ENCODE measurements around the gene NDUFV1. TPM values are rescaled to one million over a fixed set of nuclear protein-coding genes. Genes with fewer than 3 reads are reported as not detected.
A peak's percentile ranks its signal among the peaks of the same experiment; 100 is the strongest.
"Not testable (repeated sequence)": the region's sequence is repeated elsewhere in the genome, so short reads cannot be mapped to it uniquely, and the experiment has no call there.

The NDUFV1 gene
- total RNA-seq, 1 donor from 2014 or later: 321 TPM

DNA sequence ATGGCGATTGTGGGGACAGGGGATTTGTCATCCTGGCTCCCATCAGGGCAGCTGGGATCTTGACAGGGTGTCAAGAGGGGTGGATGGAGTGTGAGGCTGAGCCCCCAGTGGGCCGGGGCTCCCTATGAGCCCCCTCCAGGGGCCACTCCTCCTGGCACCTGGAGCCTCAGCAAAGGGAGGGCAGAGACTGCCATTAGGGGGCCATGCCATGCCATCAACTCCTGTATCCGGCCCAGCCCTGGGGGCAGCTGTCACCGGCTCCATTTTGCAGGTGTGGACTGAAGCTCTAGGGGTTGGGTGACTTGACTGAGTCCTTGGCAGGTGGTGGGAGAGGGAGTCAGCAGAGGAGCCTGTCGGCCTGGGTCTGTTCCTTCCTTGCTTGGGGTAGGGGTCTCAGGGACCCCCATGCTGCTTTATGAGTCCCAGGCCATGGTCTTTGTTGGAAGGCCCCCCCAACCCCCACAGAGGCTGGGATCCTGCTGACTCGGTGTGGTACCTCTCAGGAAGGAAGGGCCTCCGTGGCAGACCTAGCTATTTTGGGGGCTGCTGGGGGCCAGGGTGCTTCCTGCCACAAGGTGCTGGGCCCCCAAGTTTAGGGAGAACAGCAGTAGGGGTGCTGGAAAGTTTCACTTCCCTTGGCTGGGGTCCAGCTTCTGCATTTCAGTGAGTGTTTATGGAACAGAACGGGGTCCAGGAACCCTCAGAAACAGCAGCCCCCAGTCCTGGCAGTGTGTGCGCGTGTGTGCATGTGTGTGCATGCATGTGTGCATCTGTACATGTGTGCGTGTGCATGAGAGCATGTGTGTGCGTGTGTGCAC lies 42.3 kb downstream of the NDUFV1 start:
- Mint-ChIP-seq H3K27me3 (no peaks in the 10 kb centered on the region), H3K36me3 (ENCODE audit: low read depth) (no peaks in the 10 kb centered on the region), H3K9me3 (no peaks in the 10 kb centered on the region), H3K27ac (no peak overlapping the region), H3K4me1 (peaks cover 18% of the 10 kb centered on the region), H3K4me3 (no peak overlapping the region)
- DNase-seq: no peak
- intact Hi-C loops (cut with micrococcal nuclease): no loop called here

- H3K27ac Mint-ChIP-seq: peak overlapping the region; percentile 84
- intact Hi-C loops (cut with micrococcal nuclease): no loop called here
- peaks cover 18% of the 10 kb centered on the region for H3K4me1 Mint-ChIP-seq
- DNase-seq: no peak
- H3K9me3 Mint-ChIP-seq: no peaks in the 10 kb centered on the region
- no peaks in the 10 kb centered on the region for H3K36me3 Mint-ChIP-seq (ENCODE audit: low read depth)
- peak overlapping the region; percentile 87 for H3K4me3 Mint-ChIP-seq
- no peaks in the 10 kb centered on the region for H3K27me3 Mint-ChIP-seq
These were observed 43.1 kb downstream of the NDUFV1 start for GRCh38 chr11:67649634-67650510.

DNA sequence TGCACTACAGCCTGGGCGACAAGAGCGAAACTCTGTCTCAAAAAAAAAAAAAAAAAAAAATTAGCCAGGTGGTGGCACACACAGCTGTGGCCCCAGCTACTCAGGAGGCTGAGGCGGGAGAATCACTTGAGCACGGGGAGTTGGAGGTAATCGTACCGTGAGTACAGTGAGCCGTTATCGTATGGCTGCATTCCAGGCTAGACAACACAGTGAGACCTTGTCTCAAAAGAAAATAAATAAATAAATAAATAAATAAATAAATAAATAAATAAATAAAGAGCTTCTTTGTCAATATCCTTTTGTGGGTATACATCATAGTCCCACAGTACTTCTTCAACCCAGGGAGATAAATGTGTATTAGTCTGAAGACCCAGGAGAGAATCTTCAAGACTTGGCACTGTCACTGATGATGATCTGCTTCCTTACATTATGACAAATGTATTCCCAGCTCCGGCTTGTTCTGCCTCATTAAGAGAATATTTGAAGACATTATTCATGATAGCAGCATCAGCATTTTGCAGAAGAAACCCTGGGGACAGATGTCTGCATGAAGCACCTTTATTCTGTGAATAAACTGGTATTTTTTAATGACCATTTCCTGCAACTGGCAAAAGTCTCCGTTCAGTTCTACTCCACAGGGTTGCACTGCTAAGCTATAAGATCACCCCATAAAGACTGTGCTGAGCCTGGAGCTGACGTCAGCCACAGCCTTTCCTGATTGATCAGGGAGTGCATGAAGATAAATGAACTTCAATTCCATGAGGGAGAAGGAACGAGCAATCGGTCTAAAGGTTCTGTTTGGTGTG lies 45.4 kb downstream of the NDUFV1 start:
- H3K9me3 Mint-ChIP-seq: no peaks in the 10 kb centered on the region
- no peak overlapping the region for H3K4me3 Mint-ChIP-seq
- peaks cover 2% of the 10 kb centered on the region for H3K36me3 Mint-ChIP-seq (ENCODE audit: low read depth)
- H3K27me3 Mint-ChIP-seq: no peaks in the 10 kb centered on the region
- H3K4me1 Mint-ChIP-seq: peaks cover 5% of the 10 kb centered on the region
- DNase-seq: no peak
- intact Hi-C loops (cut with micrococcal nuclease): no loop called here
- H3K27ac Mint-ChIP-seq: no peak overlapping the region

DNA sequence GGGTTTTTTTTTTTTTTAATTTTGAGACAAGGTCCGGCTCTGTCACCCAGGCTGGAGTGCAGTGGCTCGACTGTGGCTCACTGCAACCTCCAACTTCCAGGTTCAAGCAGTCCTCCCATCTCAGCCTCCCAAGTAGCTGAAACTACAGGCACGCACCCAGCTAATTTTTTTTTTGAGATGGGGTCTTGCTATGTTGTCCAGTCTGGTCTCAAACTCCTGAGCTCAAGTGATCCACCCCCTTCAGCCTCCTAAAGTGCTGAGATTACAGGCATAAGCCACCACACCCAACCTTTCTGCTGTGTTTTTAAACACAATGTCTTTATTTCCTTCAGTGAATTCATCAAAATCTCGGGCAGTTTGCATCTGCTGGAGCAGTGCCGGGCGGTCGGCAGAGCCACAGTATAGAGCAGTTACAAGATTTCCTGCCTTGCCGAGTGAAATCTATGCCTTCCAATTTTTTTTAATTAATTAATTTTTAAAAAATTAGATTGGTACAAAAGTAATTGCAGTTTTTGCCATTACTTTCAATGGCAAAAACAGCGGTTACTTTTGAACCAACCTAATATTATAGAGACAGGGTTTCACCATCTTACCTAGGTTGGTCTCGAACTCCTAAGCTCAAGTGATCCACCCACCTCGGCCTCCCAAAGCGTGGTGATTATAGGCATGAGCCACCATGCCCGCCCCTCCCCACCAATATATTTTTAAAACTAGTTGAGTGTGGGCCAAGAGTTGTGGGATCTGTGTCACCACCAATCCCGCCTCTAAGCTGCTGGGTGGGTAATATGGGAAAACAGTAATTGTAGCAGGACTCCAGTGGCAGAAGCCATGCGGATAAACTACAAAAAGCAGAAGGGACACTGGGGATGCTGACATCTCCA lies 46.5 kb downstream of the NDUFV1 start:
- no peak overlapping the region for H3K27ac Mint-ChIP-seq
- no peaks in the 10 kb centered on the region for H3K9me3 Mint-ChIP-seq
- H3K4me3 Mint-ChIP-seq: no peak overlapping the region
- H3K4me1 Mint-ChIP-seq: peaks cover 5% of the 10 kb centered on the region
- peaks cover 2% of the 10 kb centered on the region for H3K36me3 Mint-ChIP-seq (ENCODE audit: low read depth)
- no peaks in the 10 kb centered on the region for H3K27me3 Mint-ChIP-seq
- DNase-seq: no peak
- intact Hi-C loops (cut with micrococcal nuclease): no loop called here

GRCh38 chr11:67654225-67654624 lies 47.5 kb downstream of the NDUFV1 start:
- no peaks in the 10 kb centered on the region for H3K27me3 Mint-ChIP-seq
- intact Hi-C loops (cut with micrococcal nuclease): no loop called here

DNA sequence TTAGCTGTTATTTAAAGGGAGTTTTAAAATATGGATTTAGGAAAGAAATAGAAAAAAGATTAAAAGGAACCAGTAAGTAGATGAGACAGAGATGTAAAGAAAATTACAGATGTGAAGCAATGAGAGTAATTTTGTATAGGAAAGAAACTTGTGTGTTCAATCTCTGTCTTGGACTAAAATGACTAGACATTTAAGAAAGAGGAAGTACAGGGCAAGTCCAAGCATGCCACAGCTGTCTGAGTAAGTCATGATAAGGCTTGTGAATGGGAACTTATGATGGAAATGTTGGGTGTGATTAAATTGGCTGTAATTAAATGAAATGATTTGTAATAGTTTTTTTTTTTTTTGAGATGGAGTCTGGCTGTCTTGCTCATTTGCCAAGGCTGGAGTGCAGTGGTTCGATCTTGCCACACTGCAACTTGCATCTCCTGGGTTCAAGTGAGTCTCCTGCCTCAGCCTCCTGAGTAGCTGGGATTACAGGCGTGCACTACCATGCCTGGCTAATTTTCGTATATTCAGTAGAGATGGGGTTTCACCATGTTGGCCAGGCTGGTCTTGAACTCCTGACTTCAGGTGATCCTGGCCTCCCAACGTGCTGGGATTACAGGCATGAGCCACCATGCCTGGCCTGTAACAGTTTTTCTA lies 49.7 kb downstream of the NDUFV1 start:
- Mint-ChIP-seq H3K4me1 (no peaks in the 10 kb centered on the region), H3K9me3 (no peaks in the 10 kb centered on the region), H3K27ac (no peak overlapping the region), H3K27me3 (no peaks in the 10 kb centered on the region), H3K4me3 (no peak overlapping the region), H3K36me3 (ENCODE audit: low read depth) (peaks cover 2% of the 10 kb centered on the region)
- no peak for DNase-seq
- intact Hi-C loops (cut with micrococcal nuclease): no loop called here

More at GRCh38 chr11:67654225-67654624, 47.5 kb downstream of the NDUFV1 start:
- peaks cover 2% of the 10 kb centered on the region for H3K36me3 Mint-ChIP-seq (ENCODE audit: low read depth)
- H3K4me1 Mint-ChIP-seq: peaks cover 5% of the 10 kb centered on the region
- no peak for DNase-seq
- H3K4me3 Mint-ChIP-seq: no peak overlapping the region
- no peak overlapping the region for H3K27ac Mint-ChIP-seq
- H3K9me3 Mint-ChIP-seq: no peaks in the 10 kb centered on the region

DNA sequence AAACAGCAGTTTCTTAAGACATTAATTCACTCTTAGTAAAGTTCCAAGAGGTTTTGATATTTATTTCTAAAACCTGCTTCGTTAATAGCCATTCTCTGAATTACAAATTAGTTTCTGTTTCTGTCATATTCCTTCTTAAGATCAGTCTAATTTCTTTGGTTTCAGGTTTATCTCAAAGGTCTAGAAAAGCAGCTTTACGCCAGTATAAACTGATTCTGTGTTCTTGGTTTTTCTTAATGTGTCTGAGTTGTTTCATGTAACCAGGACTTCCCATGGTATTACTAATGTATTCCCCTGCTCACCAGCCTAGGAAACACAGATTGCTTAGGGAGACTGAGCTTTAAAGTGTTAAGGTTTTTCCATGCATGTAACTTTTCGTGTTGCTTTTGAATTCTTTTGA lies 50.6 kb downstream of the NDUFV1 start:
- Mint-ChIP-seq H3K4me3 (no peak overlapping the region), H3K36me3 (ENCODE audit: low read depth) (peaks cover 2% of the 10 kb centered on the region), H3K9me3 (no peaks in the 10 kb centered on the region), H3K27me3 (no peaks in the 10 kb centered on the region), H3K27ac (no peak overlapping the region), H3K4me1 (no peaks in the 10 kb centered on the region)
- intact Hi-C loops (cut with micrococcal nuclease): no loop called here
- no peak for DNase-seq

DNA sequence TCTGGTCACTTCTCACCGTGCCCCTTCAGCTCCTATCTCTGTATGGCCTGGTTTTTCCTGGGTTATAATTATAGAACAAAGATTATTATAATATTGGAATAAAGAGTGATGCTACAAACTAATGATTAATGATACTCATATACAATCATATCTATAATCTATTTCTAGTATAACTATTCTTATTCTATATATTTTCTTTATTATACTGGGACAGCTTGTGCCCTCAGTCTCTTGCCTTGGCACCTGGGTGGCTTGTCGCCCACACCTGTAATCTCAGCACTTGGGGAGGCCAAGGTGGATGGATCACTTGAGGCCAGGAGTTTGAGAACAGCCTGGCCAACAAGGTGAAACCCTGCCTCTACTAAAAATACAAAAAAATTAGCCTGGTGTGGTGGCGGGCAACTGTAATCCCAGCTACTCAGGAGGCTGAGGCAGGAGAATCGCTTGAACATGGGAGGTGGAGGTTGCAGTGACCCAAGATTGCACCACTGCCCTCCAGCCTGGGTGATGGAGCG lies 53.0 kb downstream of the NDUFV1 start:
- not testable (repeated sequence) for H3K36me3 Mint-ChIP-seq (ENCODE audit: low read depth); H3K9me3 Mint-ChIP-seq; DNase-seq; H3K27me3 Mint-ChIP-seq; H3K4me3 Mint-ChIP-seq; H3K27ac Mint-ChIP-seq; H3K4me1 Mint-ChIP-seq
- intact Hi-C loops (cut with micrococcal nuclease): loop anchor here (1.0 kb wide), 2 partner anchors 29 to 87 kb away; no protein-coding TSS in a partner anchor

GRCh38 chr11:67660752-67661151 lies 54.0 kb downstream of the NDUFV1 start:
- H3K4me3 Mint-ChIP-seq; H3K9me3 Mint-ChIP-seq; intact Hi-C loops (cut with micrococcal nuclease); H3K4me1 Mint-ChIP-seq; H3K36me3 Mint-ChIP-seq (ENCODE audit: low read depth); H3K27ac Mint-ChIP-seq; DNase-seq; H3K27me3 Mint-ChIP-seq: not testable (repeated sequence)

Other genes with a start within 250 kb of the NDUFV1 start
- gene CLCF1, start 233.3 kb upstream of the NDUFV1 start, total RNA-seq: 0.63 and 0.66 TPM in 2 replicates
- gene RAD9A, start 214.9 kb upstream of the NDUFV1 start, total RNA-seq: 31.6 and 34.3 TPM in 2 replicates
- 251 and 252 TPM in 2 replicates for gene PPP1CA, start 205.1 kb upstream of the NDUFV1 start, total RNA-seq
- gene TBC1D10C, start 202.9 kb upstream of the NDUFV1 start, total RNA-seq: 115 and 119 TPM in 2 replicates
- 0.77 and 0.83 TPM in 2 replicates for gene CARNS1, start 191.3 kb upstream of the NDUFV1 start, total RNA-seq
- 79.3 and 83.1 TPM in 2 replicates for gene RPS6KB2, start 178.4 kb upstream of the NDUFV1 start, total RNA-seq
- gene PTPRCAP, start 169.3 kb upstream of the NDUFV1 start, total RNA-seq: 85.1 and 90.3 TPM in 2 replicates
- gene CORO1B, start 163.5 kb upstream of the NDUFV1 start, total RNA-seq: 251 and 259 TPM in 2 replicates
- not detected in 2 replicates for gene GPR152, start 154.2 kb upstream of the NDUFV1 start, total RNA-seq
- 0.66 and 0.68 TPM in 2 replicates for gene CABP4, start 151.6 kb upstream of the NDUFV1 start, total RNA-seq
- 56.8 and 58.3 TPM in 2 replicates for gene TMEM134, start 137.7 kb upstream of the NDUFV1 start, total RNA-seq
- gene AIP, start 123.9 kb upstream of the NDUFV1 start, total RNA-seq: 186 and 189 TPM in 2 replicates
- 126 and 128 TPM in 2 replicates for gene PITPNM1, start 101.6 kb upstream of the NDUFV1 start, total RNA-seq
- 93.5 and 97.9 TPM in 2 replicates for gene CDK2AP2, start 98.8 kb upstream of the NDUFV1 start, total RNA-seq
- gene CABP2, start 83.5 kb upstream of the NDUFV1 start, total RNA-seq: not detected in 2 replicates
- 305 and 312 TPM in 2 replicates for gene GSTP1, start 23.1 kb upstream of the NDUFV1 start, total RNA-seq
- gene NUDT8, start 23.0 kb downstream of the NDUFV1 start, total RNA-seq: 22.2 and 22.6 TPM in 2 replicates
- not detected in 2 replicates for gene TBX10, start 32.8 kb downstream of the NDUFV1 start, total RNA-seq
- 0.14 TPM in 1 of 2 replicates, not detected in the other for gene ACY3, start 43.8 kb downstream of the NDUFV1 start, total RNA-seq
- not detected in 2 replicates for gene ALDH3B2, start 67.7 kb downstream of the NDUFV1 start, total RNA-seq

Data from activated CD4-positive, alpha-beta T cell treated with anti-CD3 and anti-CD28 coated beads, Interleukin-2, amount 10 ng/mL, durations not matched to agents 24 days and 14 days (primary cell).